HS-27A (cell line): ENCODE measurements around the gene F2RL2.

ENCODE experiments used
- DNase-seq: peaks from one replicate; pipeline ENCODE4 v3.0.0-alpha.2; 2012; ENCODE audit warnings: low read depth, missing footprints

The F2RL2 gene

DNA sequence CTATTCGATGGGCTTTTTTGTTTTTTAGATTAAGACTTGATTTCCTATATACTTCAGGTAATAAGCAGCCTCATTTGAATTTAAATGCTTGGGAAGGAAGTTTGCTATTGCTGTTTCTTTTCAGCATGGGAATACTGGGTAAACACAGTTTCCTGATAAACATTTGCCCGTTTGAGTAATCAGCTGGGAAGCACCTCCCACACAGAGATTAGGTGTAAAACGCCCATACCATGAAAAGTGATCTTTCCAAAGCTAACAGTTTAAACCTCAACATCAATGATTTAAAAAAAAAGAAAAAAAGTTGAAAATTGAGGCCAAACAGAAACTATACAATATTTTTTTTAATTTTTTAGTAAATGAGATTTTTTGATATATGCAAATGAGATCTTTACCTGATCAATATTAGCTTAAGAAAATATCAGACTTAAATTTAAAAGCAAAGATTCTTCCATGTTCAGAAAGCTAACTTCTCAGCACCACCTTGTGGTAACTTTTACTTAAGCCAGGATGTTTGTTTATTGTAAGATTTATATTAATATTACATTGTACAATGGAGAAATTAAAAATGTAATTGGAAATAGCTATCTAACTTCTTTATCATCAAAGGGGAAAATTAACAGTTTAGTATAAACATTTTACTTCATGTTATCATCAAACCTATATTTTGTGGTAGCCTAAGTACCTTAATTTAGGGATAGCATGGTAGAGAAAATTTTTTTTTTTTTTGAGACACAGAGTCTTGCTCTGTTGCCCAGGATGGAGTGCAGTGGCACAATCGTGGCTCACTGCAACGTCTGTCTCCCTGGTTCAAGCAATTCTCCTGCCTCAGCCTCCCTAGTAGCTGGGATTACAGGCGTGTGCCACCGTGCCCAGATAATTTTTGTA is 39.8 kb downstream of the F2RL2 start:
- DNase-seq, result no peak

DNA sequence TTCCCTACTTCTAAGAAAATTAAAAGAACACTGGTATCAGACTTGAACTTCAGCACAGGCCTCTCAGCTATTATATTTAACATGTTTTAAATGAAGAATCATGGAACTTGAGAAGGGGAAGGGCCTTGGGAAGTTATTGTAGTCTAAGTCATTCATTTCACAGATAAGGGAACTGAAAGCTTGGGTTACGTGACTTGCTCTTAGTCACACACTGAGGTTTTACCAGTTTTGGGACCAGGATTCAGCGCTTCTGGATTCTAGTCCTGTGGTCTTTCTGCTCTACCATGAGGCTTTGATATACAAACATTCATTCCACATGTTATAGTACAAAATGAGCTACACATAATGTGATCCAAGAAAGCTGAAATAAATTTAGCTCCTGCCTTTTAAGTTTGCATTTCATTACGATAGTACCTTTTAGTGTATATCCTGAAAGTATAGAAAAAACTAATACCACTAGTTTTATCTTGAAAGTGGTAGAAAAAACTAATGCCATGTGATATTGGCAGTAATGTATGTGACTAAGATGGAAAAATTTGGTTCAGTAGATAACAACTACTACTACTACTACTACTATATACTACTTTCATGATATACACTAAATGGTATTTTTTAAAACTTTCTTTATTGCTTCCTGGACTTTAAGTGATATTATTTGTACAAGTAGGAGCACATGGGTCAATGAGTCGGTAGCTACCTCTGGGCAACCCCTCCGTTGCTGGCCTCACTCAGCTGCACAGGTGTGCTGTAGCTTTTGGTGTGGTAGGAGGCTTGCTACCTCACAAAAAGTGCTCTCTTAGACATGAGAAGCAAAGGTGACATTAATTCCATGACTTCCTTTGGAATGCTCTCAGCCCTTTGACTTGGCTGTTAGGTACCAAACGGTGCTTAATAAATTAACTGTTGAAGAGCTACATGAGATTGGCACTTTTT is 40.7 kb downstream of the F2RL2 start:
- no peak for DNase-seq

DNA sequence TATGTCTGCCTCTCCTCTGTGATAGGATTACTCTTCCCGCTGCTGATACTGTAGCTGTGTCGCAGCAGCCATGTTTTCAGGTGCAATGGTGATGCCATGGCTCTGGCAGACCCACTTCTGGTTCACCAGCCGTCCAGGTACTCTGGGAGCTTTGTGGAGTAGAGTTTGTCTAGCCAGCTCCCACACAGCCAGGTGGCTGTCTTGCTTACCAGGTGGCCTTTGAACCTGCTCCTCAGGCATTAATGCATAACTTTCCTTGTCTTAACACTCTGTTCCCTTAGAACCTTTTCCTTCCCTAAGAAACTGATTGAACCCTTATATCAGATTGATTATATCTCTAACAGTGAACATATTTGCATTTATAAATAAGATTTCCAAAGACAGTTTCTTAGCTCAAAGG is 42.2 kb downstream of the F2RL2 start:
- DNase-seq, result no peak

DNA sequence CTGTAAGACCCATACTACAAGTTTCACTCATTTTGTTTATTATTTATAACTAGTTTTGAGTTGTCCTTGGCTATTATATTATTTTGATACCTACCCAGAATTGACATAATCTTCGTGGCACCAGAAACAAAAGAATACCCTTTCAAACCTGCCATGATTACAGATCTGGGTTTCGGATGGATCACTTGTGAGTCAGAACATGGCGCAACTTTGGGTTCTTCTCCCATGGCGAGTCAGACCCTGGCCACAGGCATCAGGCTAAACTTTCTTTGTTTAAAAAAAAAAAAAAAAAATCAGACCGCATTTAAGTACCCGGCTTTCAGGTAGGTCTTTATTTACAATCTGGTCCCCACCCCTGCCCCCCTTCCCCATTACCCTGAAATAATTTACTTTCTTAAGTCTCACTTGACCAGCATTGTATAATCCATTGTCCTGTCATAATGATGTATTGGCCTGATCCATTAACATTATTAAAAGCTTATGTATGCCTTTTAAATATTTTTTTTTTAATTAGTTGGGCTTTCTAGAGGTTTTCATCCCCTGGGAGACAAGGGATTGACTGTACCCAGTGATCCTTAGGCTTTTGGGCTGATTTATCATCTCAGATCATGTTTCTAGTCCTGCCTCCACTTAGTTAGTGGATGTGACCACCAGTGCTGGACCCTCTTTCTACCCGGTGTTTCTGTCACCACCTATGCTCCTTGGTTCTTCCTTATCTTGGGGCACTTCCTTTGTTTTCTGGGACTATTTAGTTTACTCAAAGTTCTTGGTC is 43.9 kb downstream of the F2RL2 start:
- DNase-seq, result no peak

DNA sequence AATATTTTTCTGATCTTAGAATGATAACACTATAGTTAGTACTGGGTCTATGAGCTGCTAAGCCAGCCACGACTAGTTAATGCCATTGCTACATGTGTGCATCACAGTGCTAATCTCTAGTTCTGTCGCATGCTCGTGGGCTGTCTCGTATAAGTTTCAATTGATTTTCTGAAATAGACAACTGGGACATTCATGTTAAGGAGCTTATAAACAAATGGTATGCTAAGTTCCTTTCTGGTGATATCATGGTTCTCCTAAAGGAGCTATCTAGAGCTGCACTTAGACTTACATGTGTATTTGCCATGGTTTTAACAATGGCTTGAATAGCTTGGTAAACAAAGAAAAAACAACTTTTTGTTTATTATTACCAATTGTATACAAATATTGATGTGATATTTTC is 46.2 kb downstream of the F2RL2 start:
- DNase-seq, result no peak

DNA sequence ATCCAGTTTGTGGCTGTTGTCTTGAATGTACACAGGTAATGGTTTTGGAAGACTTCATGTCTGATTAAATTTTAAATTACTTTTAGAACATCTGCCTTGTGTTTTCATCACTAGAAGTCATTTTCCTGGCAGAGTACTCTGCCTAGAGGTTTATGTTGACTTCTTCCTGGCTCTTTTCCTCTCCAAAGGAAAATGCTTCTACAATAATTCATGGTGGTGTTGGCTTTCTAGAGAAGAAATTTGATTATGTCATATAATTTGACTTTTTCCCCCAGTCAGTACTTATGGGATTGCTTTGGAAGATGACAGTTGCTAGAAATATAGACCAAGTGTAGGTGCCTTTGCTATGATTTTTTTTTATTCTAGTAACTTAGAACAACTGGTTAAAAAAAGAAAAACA is 46.8 kb downstream of the F2RL2 start:
- no peak for DNase-seq

DNA sequence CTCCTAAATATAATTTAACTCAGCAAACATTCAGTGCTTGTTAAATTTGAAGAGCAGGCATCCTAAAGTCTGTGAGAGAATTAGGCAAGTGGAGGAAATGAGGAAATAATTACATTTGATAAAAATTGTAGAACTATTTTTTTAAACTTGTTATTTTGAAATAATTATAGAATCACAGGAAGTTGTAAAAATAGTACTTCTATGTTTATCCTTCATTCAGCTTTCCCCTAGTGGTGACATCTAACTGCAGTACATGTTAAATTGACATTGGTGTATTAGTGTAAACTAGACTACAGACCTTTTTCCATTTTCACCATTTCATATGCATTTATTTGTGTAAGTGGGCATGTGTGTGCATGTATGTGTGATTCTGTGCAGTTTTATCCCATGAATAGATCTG is 51.6 kb downstream of the F2RL2 start:
- DNase-seq, result no peak

DNA sequence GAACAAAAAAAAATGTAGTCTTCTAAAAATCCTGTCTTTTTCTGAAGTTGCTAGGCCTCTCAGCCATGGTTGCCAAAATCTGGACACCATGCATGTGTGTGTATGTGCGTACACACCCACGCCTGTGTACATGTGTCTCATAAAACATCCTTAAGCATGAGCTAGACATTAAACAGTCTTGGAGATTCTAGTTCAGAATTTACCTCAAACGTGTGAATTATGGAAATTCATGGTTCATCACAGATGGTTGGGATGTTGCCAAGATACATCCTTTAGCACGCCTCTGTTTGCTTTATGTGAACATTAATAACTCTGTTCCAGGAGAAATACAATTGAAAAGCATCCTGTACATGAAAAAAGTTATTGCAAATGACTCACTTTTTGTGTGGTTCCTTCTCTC is 53.0 kb downstream of the F2RL2 start:
- no peak for DNase-seq
